Cardiac ventricle fibroblast (primary cell): ENCODE results near the gene PRAMEF14. TPM values are rescaled to one million over a fixed set of nuclear protein-coding genes. Genes with fewer than 3 reads are reported as not detected.

ENCODE experiments used
- total RNA-seq: library from RNA; depleted of rRNA; stranded (reverse); fragments of >200 nt; gene quantifications from 2 replicates; pipeline ENCODE4 v1.2.3, GENCODE V29; 2015

Gene PRAMEF14
- not detected in 2 replicates for total RNA-seq

GRCh38 chr1:13347034-13347433 lies at the start of gene PRAMEF14:
TSS of gene PRAMEF14 (minus strand) at chr1:13347134. CDS start at chr1:13345314, 1,820 bp downstream.

GRCh38 chr1:13389332-13389731 lies 42.4 kb upstream of the PRAMEF14 start, which contains the start of gene PRAMEF17:
TSS of gene PRAMEF17 (plus strand) at chr1:13389632. CDS start at chr1:13389658, 26 bp downstream.

GRCh38 chr1:13315281-13315680 lies 31.7 kb downstream of the PRAMEF14 start, which contains the start of gene PRAMEF15:
TSS of gene PRAMEF15 (plus strand) at chr1:13315581. CDS start at chr1:13318408, 2,827 bp downstream.

GRCh38 chr1:13303239-13303638 lies 43.7 kb downstream of the PRAMEF14 start, which contains the start of gene PRAMEF33:
TSS of gene PRAMEF33 (plus strand) at chr1:13303539. CDS start at chr1:13305955, 2,416 bp downstream.

Other genes starting within 250 kb of the PRAMEF14 start
- gene HNRNPCL2, start 230.3 kb downstream of the PRAMEF14 start, total RNA-seq = not detected in 2 replicates
- not detected in 2 replicates for gene PRAMEF26, start 191.1 kb downstream of the PRAMEF14 start, total RNA-seq
- not detected in 2 replicates for gene HNRNPCL4, start 181.5 kb downstream of the PRAMEF14 start, total RNA-seq
- not detected in 2 replicates for gene PRAMEF9, start 175.3 kb downstream of the PRAMEF14 start, total RNA-seq
- gene PRAMEF13, start 145.7 kb downstream of the PRAMEF14 start, total RNA-seq = not detected in 2 replicates
- not detected in 2 replicates for gene PRAMEF18, start 121.0 kb downstream of the PRAMEF14 start, total RNA-seq
- not detected in 2 replicates for gene PRAMEF5, start 92.9 kb downstream of the PRAMEF14 start, total RNA-seq
- gene PRAMEF8, start 62.0 kb downstream of the PRAMEF14 start, total RNA-seq = not detected in 2 replicates
- gene PRAMEF33, start 43.6 kb downstream of the PRAMEF14 start, total RNA-seq = not detected in 2 replicates
- gene PRAMEF15, start 31.6 kb downstream of the PRAMEF14 start, total RNA-seq = not detected in 2 replicates
- not detected in 2 replicates for gene PRAMEF19, start 24.8 kb upstream of the PRAMEF14 start, total RNA-seq
- gene PRAMEF17, start 42.5 kb upstream of the PRAMEF14 start, total RNA-seq = not detected in 2 replicates
- gene PRAMEF20, start 63.3 kb upstream of the PRAMEF14 start, total RNA-seq = not detected in 2 replicates
- not detected in 2 replicates for gene LRRC38, start 166.9 kb upstream of the PRAMEF14 start, total RNA-seq
- 39.3 and 50.9 TPM in 2 replicates for gene PDPN, start 236.7 kb upstream of the PRAMEF14 start, total RNA-seq